ENCODE data around the gene CFAP97D1.

- TF ChIP-seq HDGF (IDR thresholded peaks at IDR 0.05; ENCODE audit: borderline replicate concordance) (no peak), SP1 (IDR thresholded peaks at IDR 0.05) (no peak), NFRKB (IDR thresholded peaks at IDR 0.05) (no peak), SUZ12 (IDR thresholded peaks at IDR 0.05) (no peak), FOXK2 (IDR thresholded peaks at IDR 0.05) (no peak), CTBP1 (IDR thresholded peaks at IDR 0.05; ENCODE audit: borderline replicate concordance) (no peak), FOXM1 (IDR thresholded peaks at IDR 0.05; ENCODE audit: borderline replicate concordance) (no peak), L3MBTL2 (conservative IDR thresholded peaks at IDR 0.05) (no peak), TARDBP (IDR thresholded peaks at IDR 0.05) (no peak), ARNT (IDR thresholded peaks at IDR 0.05) (no peak), BHLHE40 (IDR thresholded peaks at IDR 0.05; ENCODE audit: borderline replicate concordance) (no peak), ELF4 (IDR thresholded peaks at IDR 0.05) (no peak), LEF1 (IDR thresholded peaks at IDR 0.05; ENCODE audit: borderline replicate concordance) (no peak), FOXA1 (IDR thresholded peaks at IDR 0.05) (no peak)
Observed at GRCh38 chr17:43780135-43780534, at the start of gene CFAP97D1.

Data from HEK293T (cell line).